ENCODE measurements around the gene CTNNA1.

GRCh38 chr5:138849439-138849838, 96.2 kb downstream of the CTNNA1 start:
- TF ChIP-seq POLR2A (IDR thresholded peaks at IDR 0.05) (no peak), CTCF (IDR thresholded peaks at IDR 0.05) (no peak)

Measured in body of pancreas (tissue), 4 donors.